ENCODE results near the gene ZMIZ1.
"Not testable (repeated sequence)": the region's sequence is repeated elsewhere in the genome, so short reads cannot be mapped to it uniquely, and the experiment has no call there.

The ZMIZ1 gene

DNA sequence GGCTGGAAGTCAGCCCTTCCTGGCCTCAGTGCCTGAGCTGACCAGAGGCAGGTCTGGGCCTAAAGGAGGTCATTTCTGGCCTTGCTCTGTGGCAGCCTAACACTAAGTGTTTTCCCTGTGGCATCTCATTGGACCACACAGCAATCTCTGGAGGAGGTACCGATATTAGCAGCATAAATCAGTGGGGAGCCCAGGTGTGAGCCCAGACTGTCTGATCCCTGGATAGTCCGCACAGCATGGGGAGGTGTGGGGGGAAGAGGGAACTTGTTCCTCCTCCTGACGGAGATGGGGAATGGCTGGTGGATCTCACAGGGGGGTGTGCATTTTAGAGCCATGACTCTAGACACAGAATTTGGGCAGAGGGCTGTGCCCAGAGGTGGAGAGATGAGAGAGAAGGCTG, 267.5 kb downstream of the ZMIZ1 start:
- DNase-seq (ENCODE audit: low read depth): no peak
- no peak for TF ChIP-seq MAX (IDR thresholded peaks at IDR 0.05; ENCODE audit: low read depth, low read length)
- no peak for TF ChIP-seq CTCF (IDR thresholded peaks at IDR 0.05; ENCODE audit: low read depth, low read length)
- TF ChIP-seq POLR2A (IDR thresholded peaks at IDR 0.05; ENCODE audit: extremely low read depth, insufficient read length): no peak
- no peak for TF ChIP-seq MYC (IDR thresholded peaks at IDR 0.05; ENCODE audit: low read depth, low read length)
- H3K4me3 ChIP-seq (ENCODE audit: low read depth, low read length): no peak overlapping the region

- no peak overlapping the region for H3K4me3 ChIP-seq (ENCODE audit: low read depth, low read length)
- no peak for DNase-seq (ENCODE audit: low read depth)
- TF ChIP-seq MYC (IDR thresholded peaks at IDR 0.05; ENCODE audit: low read depth, low read length) (no peak), MAX (IDR thresholded peaks at IDR 0.05; ENCODE audit: low read depth, low read length) (no peak)
Measured at GRCh38 chr10:79336739-79337138, 268.0 kb downstream of the ZMIZ1 start.

DNA sequence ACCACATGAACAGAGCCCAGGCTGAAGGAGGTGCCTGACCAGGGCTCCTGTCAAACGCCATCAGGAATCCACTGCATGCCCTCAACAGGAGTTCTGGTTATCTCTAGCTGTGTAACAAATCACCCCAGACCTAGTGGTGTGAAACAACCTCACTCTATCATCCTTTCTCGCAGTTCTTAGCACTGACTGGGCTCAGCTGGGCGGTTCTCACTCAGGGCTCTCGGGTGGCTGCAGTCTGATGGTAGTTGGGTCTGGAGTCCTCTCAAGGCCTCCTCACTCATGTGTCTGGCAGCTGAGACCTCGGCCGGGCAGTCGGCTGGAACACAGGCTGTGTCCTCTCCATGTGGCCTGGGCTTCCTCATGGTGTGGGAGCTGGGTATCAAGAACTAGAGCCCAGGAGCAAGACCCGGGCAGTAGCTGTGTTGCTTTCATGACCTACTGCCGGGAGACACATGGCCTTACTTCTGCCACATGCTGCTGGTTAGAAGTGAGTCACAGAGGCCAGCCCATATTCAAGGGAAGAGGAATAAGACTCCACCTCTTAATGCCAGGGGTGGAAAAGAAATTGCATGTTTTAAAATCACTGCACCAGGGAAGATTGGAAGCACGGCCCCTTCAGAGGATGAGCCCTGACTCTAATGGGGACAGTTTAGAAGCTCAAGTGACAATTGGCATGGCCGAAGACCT, 269.2 kb downstream of the ZMIZ1 start:
- DNase-seq (ENCODE audit: low read depth); H3K4me3 ChIP-seq (ENCODE audit: low read depth, low read length): not testable (repeated sequence)

DNA sequence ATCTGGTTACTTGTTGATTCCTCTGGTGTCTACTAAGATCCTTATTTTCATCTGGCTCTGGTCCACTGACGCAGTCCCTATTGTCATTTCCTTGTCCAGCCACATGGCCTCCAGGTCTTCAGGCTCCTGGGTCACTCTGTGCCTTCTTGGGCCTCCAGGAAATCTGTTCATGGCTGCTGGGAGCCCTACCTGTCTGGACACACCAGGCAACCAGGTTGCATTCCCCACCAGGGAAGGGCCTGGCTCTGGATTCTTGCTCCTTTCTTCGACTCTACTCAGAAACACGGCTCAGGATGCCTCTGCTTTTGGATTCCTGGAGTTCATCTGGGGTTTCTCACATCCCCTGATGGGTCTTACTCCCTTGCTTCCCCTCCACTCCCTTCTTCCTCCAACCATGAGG, 270.5 kb downstream of the ZMIZ1 start:
- no peak overlapping the region for H3K4me3 ChIP-seq (ENCODE audit: low read depth, low read length)
- no peak for TF ChIP-seq CTCF (IDR thresholded peaks at IDR 0.05; ENCODE audit: low read depth, low read length)
- DNase-seq (ENCODE audit: low read depth): no peak

- TF ChIP-seq MAX (IDR thresholded peaks at IDR 0.05; ENCODE audit: low read depth, low read length) (no peak), MYC (IDR thresholded peaks at IDR 0.05; ENCODE audit: low read depth, low read length) (no peak), CTCF (IDR thresholded peaks at IDR 0.05; ENCODE audit: low read depth, low read length) (no peak), POLR2A (IDR thresholded peaks at IDR 0.05; ENCODE audit: extremely low read depth, insufficient read length) (no peak)
Measured at GRCh38 chr10:79340646-79341244, 272.0 kb downstream of the ZMIZ1 start.

DNA sequence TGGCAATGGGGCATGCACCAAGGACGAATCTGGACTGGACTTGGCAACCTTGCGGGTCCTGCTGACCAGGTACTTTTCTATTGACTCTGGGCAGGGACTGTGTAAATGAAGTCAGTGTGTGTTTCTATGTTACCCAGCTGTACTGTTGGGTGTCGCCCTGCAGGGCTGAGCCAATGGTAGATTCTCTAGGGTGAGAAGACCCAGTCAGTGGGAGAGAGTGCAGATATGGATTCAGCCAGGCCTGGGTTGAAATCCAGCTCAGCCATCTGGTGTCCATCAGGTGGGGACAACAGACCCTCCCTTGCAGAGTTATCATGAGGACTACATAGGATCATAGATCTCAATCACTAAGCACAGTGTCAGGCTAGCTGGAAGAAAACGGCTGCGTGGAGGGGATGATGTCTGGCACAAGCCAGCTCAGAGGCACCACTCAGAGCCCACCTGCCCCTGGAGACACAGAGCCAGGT, 273.6 kb downstream of the ZMIZ1 start:
- no peak overlapping the region for H3K4me3 ChIP-seq (ENCODE audit: low read depth, low read length)
- no peak for TF ChIP-seq CTCF (IDR thresholded peaks at IDR 0.05; ENCODE audit: low read depth, low read length)
- no peak for TF ChIP-seq MAX (IDR thresholded peaks at IDR 0.05; ENCODE audit: low read depth, low read length)
- TF ChIP-seq MYC (IDR thresholded peaks at IDR 0.05; ENCODE audit: low read depth, low read length): no peak
- TF ChIP-seq POLR2A (IDR thresholded peaks at IDR 0.05; ENCODE audit: extremely low read depth, insufficient read length): no peak
- no peak for DNase-seq (ENCODE audit: low read depth)

More at GRCh38 chr10:79340646-79341244, 272.0 kb downstream of the ZMIZ1 start:
- DNase-seq (ENCODE audit: low read depth): no peak
- no peak overlapping the region for H3K4me3 ChIP-seq (ENCODE audit: low read depth, low read length)

All from NB4 (cell line).